HPDE6-E6E7 (cell line): ENCODE results near the gene TMEM38A.
A peak's percentile ranks its signal among the peaks of the same experiment; 100 is the strongest.
"Not testable (repeated sequence)": the region's sequence is repeated elsewhere in the genome, so short reads cannot be mapped to it uniquely, and the experiment has no call there.

Experiments used
- DNase-seq: peaks from one replicate; pipeline ENCODE4 v3.0.0; 2011; ENCODE audit warnings: missing footprints; ENCODE audit errors: extremely low spot score

TMEM38A gene

DNA sequence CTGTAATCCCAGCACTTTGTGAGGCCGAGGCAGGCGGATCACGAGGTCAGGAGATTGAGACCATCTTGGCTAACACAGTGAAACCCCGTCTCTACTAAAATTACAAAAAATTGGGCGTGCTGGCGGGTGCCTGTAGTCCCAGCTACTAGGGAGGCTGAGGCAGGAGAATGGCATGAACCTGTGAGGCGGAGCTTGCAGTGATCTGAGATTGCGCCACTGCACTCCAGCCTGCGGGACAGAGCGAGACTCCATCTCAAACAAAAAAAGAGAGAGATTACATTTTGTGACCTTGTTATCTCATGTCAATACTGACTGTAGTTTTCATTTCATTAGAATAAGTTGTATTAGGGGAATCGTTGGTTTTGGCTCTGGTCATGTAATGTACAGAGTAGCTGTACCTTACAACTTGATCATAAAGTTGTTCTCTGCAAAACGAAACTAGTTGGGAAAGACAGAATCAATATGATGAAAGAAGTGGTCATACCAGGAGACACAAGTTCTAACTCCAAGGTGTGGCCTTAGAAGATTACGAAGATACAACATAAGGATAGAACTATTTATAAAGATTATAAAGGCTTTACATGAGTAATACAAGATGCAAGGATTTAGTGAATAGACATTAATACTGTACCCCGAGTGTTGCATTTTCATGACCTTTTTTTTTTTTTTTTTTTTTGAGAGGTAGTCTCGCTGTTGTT, 15.3 kb downstream of the TMEM38A start:
- DNase-seq: no peak

DNA sequence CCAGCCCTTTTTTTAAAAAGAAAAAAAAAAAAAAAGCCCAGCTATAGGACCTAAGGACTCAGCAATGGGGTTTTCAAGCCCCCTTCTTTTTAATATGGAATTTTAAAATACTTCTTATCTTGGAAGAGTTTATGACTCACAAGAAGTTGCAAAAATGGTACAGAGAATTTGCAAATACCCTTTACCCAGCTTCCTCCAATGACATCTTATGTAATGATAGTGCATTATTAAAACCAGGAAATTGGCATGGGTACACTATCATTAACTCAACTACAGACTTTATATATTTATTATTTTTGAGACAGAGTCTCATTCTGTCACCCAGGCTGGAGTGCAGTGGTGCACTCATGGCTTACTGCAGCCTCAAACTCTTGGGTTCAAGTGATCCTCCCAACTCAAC, 16.1 kb downstream of the TMEM38A start:
- no peak for DNase-seq

DNA sequence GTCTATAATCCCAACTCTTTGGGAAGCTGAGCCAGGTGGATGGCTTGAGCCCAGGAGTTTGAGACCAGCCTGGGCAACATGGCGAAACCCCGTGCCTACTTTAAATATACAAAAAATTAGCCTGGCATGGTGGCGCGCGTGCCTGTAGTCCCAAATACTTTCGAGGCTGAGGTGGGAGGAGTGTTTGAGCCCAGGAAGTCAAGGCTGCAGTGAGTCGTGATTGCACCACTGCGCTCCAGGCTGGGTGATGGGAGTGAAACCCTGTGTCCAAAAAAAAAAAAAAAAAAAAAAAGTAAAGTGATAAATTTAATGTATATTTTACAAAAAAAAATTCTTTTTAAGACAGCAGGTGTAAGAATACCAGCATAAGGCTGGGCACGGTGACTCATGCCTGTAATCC, 17.6 kb downstream of the TMEM38A start:
- no peak for DNase-seq

DNA sequence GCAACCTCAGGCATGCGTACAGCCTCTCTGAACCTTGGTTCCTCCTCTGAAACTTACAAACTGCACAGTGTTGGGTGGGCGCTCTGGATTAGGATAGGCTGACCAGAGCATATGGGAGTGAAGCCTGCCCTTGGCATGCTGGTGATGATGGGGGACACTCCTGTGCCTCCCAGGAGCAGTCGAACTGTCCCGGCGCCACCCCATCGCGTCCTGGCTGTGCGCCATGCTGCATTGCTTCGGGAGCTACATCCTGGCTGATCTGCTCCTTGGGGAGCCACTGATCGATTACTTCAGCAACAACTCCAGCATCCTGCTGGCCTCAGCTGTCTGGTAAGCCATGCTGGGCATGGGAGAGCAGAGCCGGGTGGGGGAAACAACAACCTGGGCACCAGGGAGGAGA, 18.9 kb downstream of the TMEM38A start:
- DNase-seq: no peak

DNA sequence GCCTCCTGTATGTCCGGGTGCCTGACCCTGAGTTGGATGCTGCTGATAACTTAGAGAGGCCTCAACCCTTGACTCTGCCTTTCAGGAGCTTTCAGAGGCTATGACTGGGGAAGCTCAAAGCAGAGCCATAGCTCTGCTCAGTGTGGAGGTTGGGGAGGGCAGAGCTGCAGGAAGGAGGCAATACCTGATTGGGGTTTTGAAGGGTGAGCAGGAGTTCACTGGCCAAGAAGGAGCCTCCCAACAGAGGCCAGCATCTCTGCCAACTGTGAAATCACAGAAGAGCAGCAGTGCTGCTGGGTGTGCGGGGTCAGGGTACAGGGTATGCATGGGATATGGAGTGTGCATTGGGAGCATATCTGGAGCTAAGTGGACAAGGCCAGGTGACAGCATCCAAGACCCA, 21.6 kb downstream of the TMEM38A start:
- no peak for DNase-seq

DNA sequence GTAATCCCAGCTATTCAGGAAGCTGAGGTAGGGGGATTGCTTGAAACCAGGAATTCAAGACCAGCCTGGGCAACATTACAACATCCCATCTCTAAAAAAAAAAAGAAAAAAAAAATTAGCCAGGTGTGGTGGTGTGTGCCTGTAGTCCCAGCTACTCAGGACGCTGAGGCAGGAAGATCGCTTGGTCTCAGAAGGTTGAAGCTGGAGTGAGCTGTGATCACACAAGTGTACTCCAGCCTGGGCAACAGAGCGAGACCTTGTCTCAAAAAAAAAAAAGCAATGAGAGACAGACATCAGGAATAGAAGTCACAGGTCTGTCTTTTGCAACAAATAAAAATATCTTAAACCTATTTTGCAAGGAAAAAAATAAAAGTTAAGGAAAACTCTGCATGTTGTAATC, 23.3 kb downstream of the TMEM38A start:
- no peak for DNase-seq

DNA sequence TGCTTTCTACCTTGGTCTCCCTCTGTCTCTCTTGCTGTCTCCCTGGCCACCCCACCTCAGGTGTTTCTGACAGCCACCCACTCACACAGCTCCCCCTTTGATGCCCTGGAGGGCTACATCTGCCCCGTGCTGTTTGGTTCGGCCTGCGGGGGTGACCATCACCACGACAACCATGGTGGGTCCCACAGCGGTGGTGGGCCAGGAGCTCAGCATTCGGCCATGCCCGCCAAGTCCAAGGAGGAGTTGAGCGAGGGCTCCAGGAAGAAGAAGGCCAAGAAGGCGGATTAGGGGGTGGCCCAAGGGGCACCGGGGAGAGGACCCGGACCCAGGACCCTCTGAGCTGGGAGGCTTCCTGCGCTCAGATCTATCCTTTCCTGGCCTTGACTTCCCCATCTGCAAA, 27.1 kb downstream of the TMEM38A start:
- DNase-seq: no peak

DNA sequence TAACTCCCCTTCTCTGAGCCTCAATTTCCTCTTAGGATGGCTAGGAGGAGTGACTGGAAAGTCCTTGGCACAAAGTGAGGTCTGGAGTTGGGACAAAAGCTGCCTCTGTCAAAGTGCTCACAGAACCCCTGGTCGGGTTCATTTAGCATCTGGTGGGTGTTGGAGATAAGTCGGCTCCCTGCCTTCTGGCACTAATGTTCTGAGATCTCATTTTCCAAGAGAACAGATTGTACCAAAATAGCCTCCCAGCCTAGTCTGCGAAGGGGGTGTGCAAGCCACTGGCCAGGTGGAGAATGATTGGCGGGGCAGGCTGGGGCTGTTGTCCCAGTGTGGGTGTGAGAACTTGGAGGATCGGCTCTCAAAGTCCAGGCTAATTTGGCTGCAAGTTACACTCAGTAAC, 38.0 kb downstream of the TMEM38A start:
- no peak for DNase-seq

DNA sequence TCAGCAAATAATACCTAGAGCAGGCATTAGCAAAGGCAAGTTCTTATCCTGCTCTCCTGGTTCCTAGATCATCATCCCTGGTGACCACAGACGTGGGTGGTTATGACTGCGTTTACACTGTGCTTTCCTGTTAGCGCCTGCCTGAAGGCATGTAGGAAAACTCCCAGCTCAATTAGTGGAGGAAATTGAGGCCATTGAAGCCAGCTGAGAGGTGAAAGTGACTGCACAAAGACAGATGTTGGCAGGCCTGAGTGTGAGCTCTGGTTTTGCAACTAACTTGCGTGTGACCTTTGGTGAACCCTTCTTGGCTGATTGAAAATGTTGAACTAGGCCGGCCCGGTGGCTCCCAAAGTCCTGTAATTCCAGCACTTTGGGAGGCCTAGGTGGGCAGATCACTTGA, 41.2 kb downstream of the TMEM38A start:
- peak; percentile 87 for DNase-seq

DNA sequence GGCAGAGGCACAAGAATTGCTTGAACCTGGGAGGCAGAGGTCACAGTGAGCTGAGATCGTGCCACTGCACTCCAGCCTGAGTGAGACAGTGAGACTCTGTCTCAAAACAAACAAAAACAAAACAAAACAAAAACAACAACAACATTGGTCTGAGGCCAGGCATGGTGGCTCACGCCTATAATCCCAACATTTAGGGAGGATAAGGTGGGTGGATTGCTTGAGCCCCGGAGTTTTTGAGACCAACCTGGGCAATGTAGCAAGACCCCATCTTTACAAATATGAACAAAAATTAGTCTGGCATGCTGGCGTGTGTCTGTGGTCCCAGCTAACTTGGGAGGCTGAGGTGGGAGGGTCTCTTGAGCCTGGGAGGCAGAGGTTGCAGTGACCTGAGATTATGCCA, 42.7 kb downstream of the TMEM38A start:
- no peak for DNase-seq

DNA sequence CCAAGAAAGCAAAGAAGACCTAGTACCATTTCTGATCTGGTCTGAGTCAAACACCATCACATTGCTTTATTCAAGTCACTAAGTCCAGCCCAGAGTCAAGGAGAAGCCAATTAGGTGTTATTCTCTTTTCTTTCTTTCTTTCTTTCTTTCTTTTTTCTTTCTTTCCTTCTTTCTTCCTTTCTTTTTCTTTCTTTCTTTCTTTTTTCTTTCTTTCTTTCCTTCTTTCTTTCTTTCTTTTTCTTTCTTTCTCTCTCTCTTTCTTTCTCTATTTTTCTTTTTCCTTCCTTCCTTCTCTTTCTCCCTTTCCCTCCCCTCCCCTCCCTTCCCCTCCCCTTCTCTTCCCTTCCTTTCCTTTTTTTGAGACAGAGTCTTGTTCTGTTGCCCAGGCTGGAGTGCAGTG, 49.9 kb downstream of the TMEM38A start:
- not testable (repeated sequence) for DNase-seq

DNA sequence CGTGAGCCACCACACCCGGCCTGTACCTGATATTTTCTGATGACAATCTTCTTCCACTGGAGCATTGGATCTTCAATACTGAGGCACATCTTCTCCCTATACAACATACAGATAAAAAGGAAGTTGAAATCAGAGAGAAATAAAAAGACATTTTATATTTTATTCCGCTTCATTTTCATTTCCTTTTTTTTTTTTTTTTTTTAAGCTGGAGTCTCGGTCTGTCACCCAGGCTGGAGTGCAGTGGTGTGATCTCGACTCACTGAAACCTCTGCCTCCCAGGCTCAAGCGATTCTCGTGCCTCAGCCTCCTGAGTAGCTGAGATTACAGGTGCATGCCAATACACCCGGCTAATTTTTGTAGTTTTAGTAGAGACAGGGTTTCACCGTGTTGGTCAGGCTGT, 51.4 kb downstream of the TMEM38A start:
- DNase-seq: not testable (repeated sequence)

DNA sequence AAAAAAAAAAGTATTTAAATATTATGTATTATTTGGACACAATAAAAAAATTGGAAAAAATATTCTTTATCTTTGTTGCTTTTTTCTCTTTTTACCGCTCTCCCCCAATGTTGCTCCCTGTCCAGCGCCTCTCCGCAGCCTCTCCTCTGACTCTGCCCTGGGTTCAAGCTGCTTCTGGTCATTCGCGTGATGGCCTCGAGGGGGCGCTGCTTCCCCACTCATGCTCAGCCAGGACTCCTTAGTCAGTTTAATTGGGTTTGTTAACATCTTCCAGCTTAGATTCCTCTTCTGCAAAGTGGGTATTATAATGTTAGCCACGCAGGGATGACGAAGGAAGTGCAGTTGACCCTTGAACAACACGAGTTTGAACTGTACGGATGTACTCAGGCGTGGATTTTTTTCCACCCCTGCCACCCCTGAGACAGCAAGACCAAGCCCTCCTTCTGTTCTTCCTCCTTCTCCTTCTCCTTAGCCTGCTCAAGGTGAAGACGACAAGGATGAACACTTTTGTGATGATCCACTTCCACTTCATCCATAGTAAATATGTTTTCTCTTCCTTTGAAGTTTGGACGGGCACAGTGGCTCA, 53.9 kb downstream of the TMEM38A start:
- no peak for DNase-seq

DNA sequence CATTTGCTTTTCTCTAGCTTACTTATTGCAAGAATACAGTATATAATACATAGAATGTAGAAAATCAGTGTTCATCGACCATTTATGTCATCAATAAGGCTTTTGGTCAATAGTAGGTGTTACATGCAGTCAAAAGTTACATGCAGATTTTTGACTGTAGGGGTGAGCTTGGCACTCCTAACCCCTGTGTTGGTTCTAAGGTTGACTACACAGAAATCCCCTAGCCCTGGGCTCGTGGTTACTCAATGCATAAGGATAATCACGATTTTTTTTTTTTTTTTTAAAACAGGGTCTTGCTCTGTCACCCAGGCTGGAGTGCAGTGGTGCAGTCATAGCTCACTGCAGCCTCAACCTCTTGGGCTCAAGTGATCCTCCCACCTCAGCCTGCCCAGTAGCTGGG, 54.7 kb downstream of the TMEM38A start:
- DNase-seq: no peak

DNA sequence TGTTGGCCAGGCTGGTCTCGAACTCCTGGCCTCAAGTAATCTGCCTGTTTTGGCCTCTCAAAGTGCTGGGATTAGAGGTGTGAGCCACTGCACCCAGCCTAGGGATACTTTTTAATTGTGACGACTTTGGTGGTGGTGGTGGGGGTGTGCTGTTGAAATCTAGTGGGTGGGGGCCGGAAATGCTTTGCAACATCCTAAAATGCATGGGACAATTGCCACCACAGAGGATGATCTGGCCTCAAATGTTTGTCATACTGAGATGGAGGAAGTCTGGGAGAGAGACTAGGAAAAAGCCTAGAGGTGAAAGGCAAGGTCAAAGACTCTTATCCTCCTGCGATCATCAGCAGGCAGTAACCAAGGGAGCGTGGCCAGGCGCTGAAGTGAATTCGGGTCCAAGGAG, 60.1 kb downstream of the TMEM38A start:
- no peak for DNase-seq

DNA sequence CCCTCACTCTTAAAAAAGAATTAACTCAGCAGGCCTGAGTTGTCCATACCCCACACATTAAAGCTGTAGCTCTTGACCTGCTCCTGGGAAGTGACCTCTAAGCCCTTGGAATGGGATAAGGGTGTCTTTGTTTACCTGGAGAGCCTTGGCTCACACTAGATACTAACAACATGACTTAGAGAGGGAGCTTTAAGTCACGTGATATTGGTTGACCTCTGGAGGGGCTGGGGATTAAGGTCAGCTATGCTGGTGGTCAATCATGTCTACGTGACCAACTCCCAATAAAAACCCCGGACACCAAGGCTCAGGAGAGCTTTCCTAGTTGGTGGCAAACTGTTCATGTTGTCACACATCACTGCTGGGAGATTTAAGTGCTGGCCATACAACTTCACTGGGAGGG, 61.7 kb downstream of the TMEM38A start:
- DNase-seq: no peak

DNA sequence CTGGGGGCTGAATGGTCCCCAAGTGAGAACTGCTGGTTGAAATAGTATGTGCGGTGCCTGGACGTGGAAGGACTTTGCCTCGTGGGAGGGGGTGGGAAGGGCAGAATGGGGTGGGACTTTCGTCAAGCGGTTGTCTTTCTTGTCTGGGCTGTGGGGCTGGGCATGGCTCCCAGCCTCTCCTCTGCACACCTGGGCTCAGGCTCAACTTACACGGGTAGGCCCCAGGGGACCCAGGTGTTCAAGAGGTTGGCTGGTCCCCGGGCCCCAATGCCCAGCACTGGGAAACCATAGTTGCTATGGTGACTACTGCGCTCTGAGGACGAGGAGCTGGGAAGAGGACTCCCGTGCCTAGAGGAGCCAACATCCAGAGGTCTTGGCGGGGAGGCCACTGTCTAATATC, 66.0 kb downstream of the TMEM38A start:
- no peak for DNase-seq

DNA sequence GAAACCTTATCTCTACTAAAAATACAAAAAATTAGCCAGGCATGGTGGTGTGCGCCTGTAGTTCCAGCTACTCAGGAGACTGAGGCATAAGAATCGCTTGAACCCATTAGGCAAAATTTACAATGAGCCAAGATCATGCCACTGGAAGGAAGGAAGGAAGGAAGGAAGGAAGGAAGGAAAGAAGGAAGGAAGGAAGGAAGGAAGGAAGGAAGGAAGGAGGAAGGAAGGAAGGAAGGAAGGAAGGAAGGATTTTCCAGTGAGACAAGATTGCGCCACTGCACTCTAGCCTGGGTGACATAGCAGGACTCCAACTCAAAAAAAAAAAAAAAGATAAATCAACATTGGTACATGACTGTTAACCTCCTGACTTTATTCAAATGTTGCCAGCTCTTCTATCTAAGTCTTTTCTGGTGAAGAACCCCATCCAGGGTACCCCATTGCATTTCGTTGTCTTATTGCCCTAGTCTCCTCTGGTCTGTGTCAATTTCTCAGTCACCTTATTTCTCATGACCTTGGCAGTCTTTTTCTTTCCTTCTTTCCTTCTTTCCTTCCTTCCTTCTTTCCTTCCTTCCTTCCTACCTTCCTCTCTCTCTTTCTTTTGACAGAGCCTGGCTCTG, 74.8 kb downstream of the TMEM38A start:
- not testable (repeated sequence) for DNase-seq

DNA sequence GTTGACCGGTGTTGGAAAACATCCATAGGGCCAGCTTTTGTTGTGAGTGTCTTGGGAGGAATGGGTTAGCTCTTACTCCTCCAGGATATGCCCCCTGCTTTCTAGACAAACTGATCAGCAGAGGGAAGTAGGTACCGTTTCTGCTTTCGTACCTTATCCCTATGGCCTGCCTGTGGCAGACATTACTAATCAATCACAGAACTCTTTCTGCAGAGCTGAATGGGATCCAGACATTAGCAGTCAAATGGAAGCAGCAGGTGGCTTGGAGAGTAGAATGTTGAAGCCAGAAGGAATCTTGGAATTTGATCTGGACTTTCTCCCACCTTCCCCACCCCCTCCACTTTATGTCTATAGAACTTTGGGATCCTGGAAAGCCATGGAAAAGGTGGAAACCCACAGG, 75.8 kb downstream of the TMEM38A start:
- DNase-seq: no peak

DNA sequence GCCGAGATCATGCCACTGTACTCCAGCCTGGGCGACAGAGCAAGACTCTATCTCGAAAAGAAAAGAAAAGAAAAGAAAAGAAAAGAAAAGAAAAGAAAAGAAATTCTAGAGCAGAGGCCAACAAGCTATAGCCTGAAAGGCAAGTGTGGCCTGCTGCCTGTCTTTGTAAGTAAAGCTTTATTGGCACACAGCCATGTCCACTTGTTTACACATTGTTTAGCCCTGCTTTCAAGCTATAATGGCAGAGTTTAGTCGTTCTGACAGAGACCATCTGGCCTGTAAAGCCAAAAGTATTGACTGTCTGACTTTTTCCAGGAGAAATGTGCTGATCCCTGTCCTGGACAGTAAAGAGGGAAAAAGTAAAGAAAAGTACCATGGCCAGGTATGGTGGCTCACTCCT, 77.0 kb downstream of the TMEM38A start:
- no peak for DNase-seq

DNA sequence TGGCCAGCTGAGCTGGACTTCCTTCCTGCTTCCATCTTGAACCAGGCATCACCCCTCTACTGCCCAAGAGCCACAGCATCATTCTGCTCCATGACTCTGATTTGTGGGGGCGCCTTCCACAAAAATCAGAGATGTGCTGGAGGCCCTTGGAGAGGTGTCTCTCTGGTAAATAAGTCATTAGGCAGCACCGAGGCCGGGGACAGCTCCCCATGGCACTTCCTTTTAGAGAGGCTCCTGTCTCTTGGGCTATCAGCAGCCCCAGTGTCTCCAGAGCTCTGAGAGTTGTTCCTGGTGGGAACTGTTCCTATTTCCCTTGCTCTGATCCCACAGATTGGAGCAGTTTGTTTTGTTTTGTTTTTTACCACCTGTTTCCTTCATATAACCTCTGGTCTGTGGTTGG, 78.6 kb downstream of the TMEM38A start:
- no peak for DNase-seq
